ENCODE data around the gene TAT.

The TAT gene

DNA sequence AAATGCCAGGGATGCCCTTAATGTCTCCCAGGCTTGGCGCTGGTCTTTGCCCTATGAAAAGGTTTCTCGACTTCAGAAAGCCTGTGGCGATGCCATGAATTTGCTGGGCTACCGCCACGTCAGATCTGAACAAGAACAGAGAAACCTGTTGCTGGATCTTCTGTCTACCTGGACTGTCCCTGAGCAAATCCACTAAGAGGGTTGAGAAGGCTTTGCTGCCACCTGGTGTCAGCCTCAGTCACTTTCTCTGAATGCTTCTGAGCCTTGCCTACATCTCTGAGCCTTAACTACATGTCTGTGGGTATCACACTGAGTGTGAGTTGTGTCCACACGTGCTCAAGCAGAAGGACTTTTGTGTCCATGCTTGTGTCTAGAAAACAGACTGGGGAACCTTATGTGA lies 39.2 kb downstream of the TAT start:
- no peaks in the 10 kb centered on the region for H3K4me1 ChIP-seq (ENCODE audit: control insufficient read depth, insufficient read depth, low read length)
- no peak overlapping the region for H3K27ac ChIP-seq (ENCODE audit: low read length)
- H3K27me3 ChIP-seq (ENCODE audit: control insufficient read depth, insufficient read depth, low read length), result no peaks in the 10 kb centered on the region
- H3K9me3 ChIP-seq (ENCODE audit: control insufficient read depth, insufficient read depth, low read length), result no peaks in the 10 kb centered on the region
- DNase-seq (ENCODE audit: low read depth, low spot score), result no peak
- no CpG with 5 or more reads among the region's 6 CpGs for WGBS (ENCODE audit: insufficient coverage, insufficient read length)
- H3K36me3 ChIP-seq (ENCODE audit: control insufficient read depth, insufficient read depth, low read length), result no peaks in the 10 kb centered on the region; the same call in 1 of the 2 replicates
- H3K4me3 ChIP-seq (ENCODE audit: low read length), result no peak overlapping the region

DNA sequence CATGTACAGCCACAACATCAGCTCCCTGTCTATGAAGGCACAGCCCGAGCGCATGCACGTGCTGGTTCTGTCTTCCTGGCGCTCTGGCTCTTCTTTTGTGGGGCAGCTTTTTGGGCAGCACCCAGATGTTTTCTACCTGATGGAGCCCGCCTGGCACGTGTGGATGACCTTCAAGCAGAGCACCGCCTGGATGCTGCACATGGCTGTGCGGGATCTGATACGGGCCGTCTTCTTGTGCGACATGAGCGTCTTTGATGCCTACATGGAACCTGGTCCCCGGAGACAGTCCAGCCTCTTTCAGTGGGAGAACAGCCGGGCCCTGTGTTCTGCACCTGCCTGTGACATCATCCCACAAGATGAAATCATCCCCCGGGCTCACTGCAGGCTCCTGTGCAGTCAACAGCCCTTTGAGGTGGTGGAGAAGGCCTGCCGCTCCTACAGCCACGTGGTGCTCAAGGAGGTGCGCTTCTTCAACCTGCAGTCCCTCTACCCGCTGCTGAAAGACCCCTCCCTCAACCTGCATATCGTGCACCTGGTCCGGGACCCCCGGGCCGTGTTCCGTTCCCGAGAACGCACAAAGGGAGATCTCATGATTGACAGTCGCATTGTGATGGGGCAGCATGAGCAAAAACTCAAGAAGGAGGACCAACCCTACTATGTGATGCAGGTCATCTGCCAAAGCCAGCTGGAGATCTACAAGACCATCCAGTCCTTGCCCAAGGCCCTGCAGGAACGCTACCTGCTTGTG lies 40.0 kb downstream of the TAT start:
- Histone ChIP-seq H3K27ac (ENCODE audit: low read length) (no peak overlapping the region), H3K9me3 (ENCODE audit: control insufficient read depth, insufficient read depth, low read length) (no peaks in the 10 kb centered on the region), H3K27me3 (ENCODE audit: control insufficient read depth, insufficient read depth, low read length) (no peaks in the 10 kb centered on the region), H3K4me1 (ENCODE audit: control insufficient read depth, insufficient read depth, low read length) (no peaks in the 10 kb centered on the region), H3K4me3 (ENCODE audit: low read length) (no peak overlapping the region), H3K36me3 (ENCODE audit: control insufficient read depth, insufficient read depth, low read length) (no peaks in the 10 kb centered on the region; the same call in 1 of the 2 replicates)
- DNase-seq (ENCODE audit: low read depth, low spot score), result no peak
- no CpG with 5 or more reads among the region's 28 CpGs for WGBS (ENCODE audit: insufficient coverage, insufficient read length)

DNA sequence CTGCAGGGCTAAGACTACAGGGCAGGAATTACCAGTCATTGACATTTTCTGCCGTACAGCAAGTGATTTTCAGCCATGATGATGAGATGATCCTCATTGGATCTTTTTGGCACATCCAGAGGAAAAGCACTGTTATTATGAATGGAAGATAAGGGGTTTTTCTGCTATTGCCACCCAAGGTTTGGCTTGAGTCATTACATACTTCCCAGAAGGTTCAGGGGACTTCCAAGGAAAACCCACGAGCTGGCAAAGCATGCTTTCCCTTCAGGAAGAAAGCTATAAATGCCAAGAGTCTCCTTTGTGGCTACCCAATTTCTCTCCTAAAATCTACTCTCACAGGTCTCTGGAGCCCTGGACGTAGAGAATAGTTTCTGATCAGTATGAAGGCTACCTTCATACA lies 44.5 kb downstream of the TAT start:
- H3K4me3 ChIP-seq (ENCODE audit: low read length), result no peak overlapping the region
- no peaks in the 10 kb centered on the region for H3K4me1 ChIP-seq (ENCODE audit: control insufficient read depth, insufficient read depth, low read length)
- H3K27ac ChIP-seq (ENCODE audit: low read length), result no peak overlapping the region
- DNase-seq (ENCODE audit: low read depth, low spot score), result no peak
- H3K9me3 ChIP-seq (ENCODE audit: control insufficient read depth, insufficient read depth, low read length), result no peaks in the 10 kb centered on the region
- H3K27me3 ChIP-seq (ENCODE audit: control insufficient read depth, insufficient read depth, low read length), result no peaks in the 10 kb centered on the region
- H3K36me3 ChIP-seq (ENCODE audit: control insufficient read depth, insufficient read depth, low read length), result no peaks in the 10 kb centered on the region; the same call in 1 of the 2 replicates
- whole genome bisulfite sequencing (ENCODE audit: insufficient coverage, insufficient read length), result no CpG with 5 or more reads among the region's 3 CpGs

DNA sequence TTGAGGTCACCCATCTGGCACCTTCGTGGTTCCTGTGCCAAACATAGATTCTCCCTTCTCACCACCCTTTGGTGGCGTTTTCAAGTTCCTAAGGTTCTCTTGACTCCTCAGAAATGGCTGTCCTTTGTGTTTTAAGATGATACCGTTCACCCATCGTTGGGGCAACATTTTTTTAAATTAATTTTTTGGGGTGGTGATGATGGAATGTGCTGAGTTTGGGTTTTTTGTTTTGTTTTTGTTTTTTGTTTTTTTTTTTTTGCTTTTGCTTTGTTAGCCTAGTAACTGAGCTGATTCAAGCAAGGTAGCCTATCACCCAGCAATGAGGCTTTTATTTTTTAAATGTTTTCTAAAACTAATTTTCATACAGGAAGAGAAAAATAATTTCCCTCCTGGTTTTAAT lies 48.0 kb downstream of the TAT start:
- H3K9me3 ChIP-seq (ENCODE audit: control insufficient read depth, insufficient read depth, low read length), result no peaks in the 10 kb centered on the region
- DNase-seq (ENCODE audit: low read depth, low spot score), result no peak
- no CpG with 5 or more reads among the region's 4 CpGs for WGBS (ENCODE audit: insufficient coverage, insufficient read length)
- no peak overlapping the region for H3K27ac ChIP-seq (ENCODE audit: low read length)
- H3K4me1 ChIP-seq (ENCODE audit: control insufficient read depth, insufficient read depth, low read length), result peaks cover 6% of the 10 kb centered on the region; the same call in 1 of the 2 replicates
- H3K4me3 ChIP-seq (ENCODE audit: low read length), result no peak overlapping the region
- no peaks in the 10 kb centered on the region for H3K27me3 ChIP-seq (ENCODE audit: control insufficient read depth, insufficient read depth, low read length)
- no peaks in the 10 kb centered on the region for H3K36me3 ChIP-seq (ENCODE audit: control insufficient read depth, insufficient read depth, low read length)

DNA sequence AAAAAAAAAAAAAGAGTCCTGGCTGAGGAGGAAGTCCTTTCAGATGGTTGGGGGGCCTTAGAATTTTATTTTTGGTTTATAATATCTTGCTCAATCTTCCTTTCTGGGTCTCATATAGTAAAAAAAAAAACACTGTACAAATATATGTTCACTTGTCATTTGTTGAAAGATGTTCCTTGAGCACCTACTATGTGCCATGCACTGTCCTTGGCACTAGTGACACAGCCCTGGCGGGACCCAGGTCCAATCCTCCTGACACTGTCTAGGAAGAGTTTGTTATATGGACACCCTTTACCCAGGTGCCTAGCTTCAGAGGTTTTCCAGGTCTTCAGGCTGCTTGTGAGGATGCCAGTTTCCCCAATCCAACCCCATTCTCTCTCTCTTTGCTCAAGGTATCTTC lies 48.6 kb downstream of the TAT start:
- no peak overlapping the region for H3K27ac ChIP-seq (ENCODE audit: low read length)
- no peaks in the 10 kb centered on the region for H3K36me3 ChIP-seq (ENCODE audit: control insufficient read depth, insufficient read depth, low read length)
- H3K9me3 ChIP-seq (ENCODE audit: control insufficient read depth, insufficient read depth, low read length), result no peaks in the 10 kb centered on the region
- peaks cover 6% of the 10 kb centered on the region; the same call in 1 of the 2 replicates for H3K4me1 ChIP-seq (ENCODE audit: control insufficient read depth, insufficient read depth, low read length)
- no peak overlapping the region for H3K4me3 ChIP-seq (ENCODE audit: low read length)
- no peak for DNase-seq (ENCODE audit: low read depth, low spot score)
- no CpG with 5 or more reads among the region's 1 CpG for WGBS (ENCODE audit: insufficient coverage, insufficient read length)
- H3K27me3 ChIP-seq (ENCODE audit: control insufficient read depth, insufficient read depth, low read length), result no peaks in the 10 kb centered on the region

DNA sequence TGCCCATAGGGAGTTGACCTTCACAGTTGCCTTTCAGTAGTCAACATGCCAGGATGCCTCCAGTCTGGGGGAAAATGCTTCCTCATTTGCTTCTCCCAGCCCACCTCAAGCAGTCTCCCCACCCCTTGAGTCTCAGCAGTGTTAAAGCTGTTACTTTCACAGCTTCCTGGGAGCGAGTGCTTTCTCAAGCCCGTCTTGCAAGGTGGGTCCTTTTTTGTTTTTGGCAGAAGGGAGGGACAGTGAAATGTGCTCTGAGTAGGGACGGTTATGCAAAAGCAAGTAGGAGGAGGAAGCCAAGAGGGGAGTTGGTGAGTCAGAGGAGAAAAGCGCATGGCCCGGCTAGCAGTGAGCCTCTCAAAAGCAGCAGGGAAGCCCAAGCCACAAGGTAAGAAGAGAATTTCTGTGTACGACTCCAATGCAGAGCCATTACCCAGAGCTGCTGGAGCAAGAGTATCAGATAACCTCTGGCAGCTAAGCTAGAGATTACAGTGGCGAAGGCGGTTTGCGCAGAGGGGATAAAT lies 50.7 kb downstream of the TAT start, which contains the start of gene CHST4:
Gene CHST4, plus strand, starts transcription at position 316 of the 521 bp plus-strand sequence. CDS start 10,252 bp downstream, outside the sequence.
- H3K4me3 ChIP-seq (ENCODE audit: low read length), result peak within 1 kb of the TSS; percentile 4; the same call in 1 of the 2 replicates
- whole genome bisulfite sequencing (ENCODE audit: insufficient coverage, insufficient read length), result no CpG with 5 or more reads among the region's 9 CpGs
- no peaks in the 10 kb centered on the region for H3K27me3 ChIP-seq (ENCODE audit: control insufficient read depth, insufficient read depth, low read length)
- DNase-seq (ENCODE audit: low read depth, low spot score), result peak; percentile 76
- H3K4me1 ChIP-seq (ENCODE audit: control insufficient read depth, insufficient read depth, low read length), result peaks cover 6% of the 10 kb centered on the region; the same call in 1 of the 2 replicates
- no peaks in the 10 kb centered on the region for H3K9me3 ChIP-seq (ENCODE audit: control insufficient read depth, insufficient read depth, low read length)
- peak within 1 kb of the TSS; percentile 32 for H3K27ac ChIP-seq (ENCODE audit: low read length)
- H3K36me3 ChIP-seq (ENCODE audit: control insufficient read depth, insufficient read depth, low read length), result no peaks in the 10 kb centered on the region

DNA sequence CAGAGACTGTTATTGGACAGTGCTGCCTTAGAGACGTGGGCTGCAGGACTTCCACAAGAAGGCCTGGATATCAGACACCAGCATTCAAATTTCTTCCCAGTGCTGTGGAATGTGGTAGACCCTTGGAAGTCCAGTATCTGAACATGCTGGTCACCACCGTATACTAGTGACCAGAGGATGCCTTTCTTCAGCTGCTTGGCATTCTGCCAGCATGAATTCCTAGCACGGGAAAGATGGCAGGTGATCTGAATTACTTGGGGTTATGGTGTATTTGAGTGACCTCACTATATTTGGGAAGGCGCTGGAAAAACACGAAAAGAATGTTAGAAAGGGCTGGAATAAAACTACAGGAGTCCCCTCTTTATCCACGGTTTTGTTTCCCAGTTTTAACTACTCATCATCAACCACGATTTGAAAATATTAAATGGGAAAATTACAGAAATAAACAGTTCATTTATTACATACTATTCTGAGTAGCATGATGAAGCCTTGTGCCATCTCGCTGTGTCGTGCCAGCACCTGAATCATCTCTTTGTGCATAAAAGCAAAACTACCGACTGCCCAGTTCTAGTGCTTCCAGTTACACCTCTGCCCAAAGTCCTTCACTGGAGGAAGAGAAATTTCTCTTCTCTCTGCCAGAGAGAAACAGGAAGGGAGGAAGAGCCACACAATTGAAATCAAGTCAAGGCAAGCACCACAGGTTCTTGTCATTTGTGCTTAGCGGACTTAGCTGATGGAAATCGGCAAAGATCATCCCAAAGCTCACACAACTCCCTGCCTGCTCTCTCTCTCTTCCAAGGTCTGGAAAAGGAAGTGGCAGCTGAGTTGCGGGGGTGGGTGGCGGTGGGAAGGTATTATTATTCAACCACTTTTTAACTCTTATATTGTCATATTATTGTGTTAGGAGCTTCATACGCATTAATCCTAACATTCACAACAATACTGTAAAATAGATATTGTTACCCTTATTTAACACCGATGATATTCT lies 52.0 kb downstream of the TAT start:
- H3K9me3 ChIP-seq (ENCODE audit: control insufficient read depth, insufficient read depth, low read length), result no peaks in the 10 kb centered on the region
- no peak overlapping the region for H3K27ac ChIP-seq (ENCODE audit: low read length)
- no peaks in the 10 kb centered on the region for H3K36me3 ChIP-seq (ENCODE audit: control insufficient read depth, insufficient read depth, low read length)
- no peak for DNase-seq (ENCODE audit: low read depth, low spot score)
- H3K4me3 ChIP-seq (ENCODE audit: low read length), result no peak overlapping the region
- no peaks in the 10 kb centered on the region for H3K27me3 ChIP-seq (ENCODE audit: control insufficient read depth, insufficient read depth, low read length)
- WGBS (ENCODE audit: insufficient coverage, insufficient read length), result no CpG with 5 or more reads among the region's 16 CpGs
- H3K4me1 ChIP-seq (ENCODE audit: control insufficient read depth, insufficient read depth, low read length), result peaks cover 6% of the 10 kb centered on the region; the same call in 1 of the 2 replicates

DNA sequence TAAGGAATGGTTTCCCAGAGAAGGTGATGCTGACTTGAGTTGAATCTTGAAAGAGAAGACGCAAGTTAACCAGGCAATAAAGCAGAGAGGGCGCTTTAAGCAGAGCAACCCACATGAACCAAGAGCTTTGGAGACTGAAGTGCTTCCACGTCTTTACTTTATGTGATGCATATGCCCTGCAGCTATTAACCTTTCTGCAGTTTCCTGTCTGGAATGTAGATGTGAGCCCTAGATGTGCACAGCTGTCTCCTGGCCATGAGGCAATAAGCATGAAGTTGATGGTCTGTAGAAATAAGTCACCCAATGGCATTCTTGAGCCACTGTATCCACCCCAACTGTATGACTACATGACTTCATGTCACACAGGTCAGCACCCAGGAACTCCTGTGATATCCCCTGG lies 56.3 kb downstream of the TAT start:
- Histone ChIP-seq H3K4me3 (ENCODE audit: low read length) (no peak overlapping the region), H3K9me3 (ENCODE audit: control insufficient read depth, insufficient read depth, low read length) (no peaks in the 10 kb centered on the region), H3K27me3 (ENCODE audit: control insufficient read depth, insufficient read depth, low read length) (no peaks in the 10 kb centered on the region), H3K36me3 (ENCODE audit: control insufficient read depth, insufficient read depth, low read length) (no peaks in the 10 kb centered on the region), H3K27ac (ENCODE audit: low read length) (no peak overlapping the region), H3K4me1 (ENCODE audit: control insufficient read depth, insufficient read depth, low read length) (peaks cover 6% of the 10 kb centered on the region; the same call in 1 of the 2 replicates)
- no CpG with 5 or more reads among the region's 3 CpGs for WGBS (ENCODE audit: insufficient coverage, insufficient read length)
- DNase-seq (ENCODE audit: low read depth, low spot score), result no peak
